Endodermal cell (in vitro differentiated cells): ENCODE data around the gene CX3CR1. TPM values are rescaled to one million over a fixed set of nuclear protein-coding genes. Genes with fewer than 3 reads are reported as not detected.

ENCODE experiments used
- DNase-seq: peaks from one replicate; pipeline ENCODE4 v3.0.0-alpha.2; 2017
- H3K27ac ChIP-seq: 2 replicates; pipeline ENCODE4 v1.5.1; 2013; ENCODE audit warnings: mild to moderate bottlenecking, low read depth, low read length, moderate library complexity
- H3K27me3 ChIP-seq: 2 replicates; pipeline ENCODE4 v1.6.1; 2013; ENCODE audit warnings: mild to moderate bottlenecking, low read length, moderate library complexity; ENCODE audit not compliant: insufficient read depth, control insufficient read depth, poor library complexity, severe bottlenecking
- H3K36me3 ChIP-seq: 2 replicates; pipeline ENCODE4 v1.7.0; 2013; ENCODE audit warnings: mild to moderate bottlenecking, low read length, moderate library complexity; ENCODE audit not compliant: control insufficient read depth, insufficient read depth
- H3K4me1 ChIP-seq: one replicate; pipeline ENCODE4 v1.7.0; 2013; ENCODE audit warnings: low read length; ENCODE audit not compliant: control insufficient read depth, insufficient read depth
- H3K4me3 ChIP-seq: 2 replicates; pipeline ENCODE4 v1.5.1; 2013; ENCODE audit warnings: mild to moderate bottlenecking, low read length, moderate library complexity
- H3K9ac ChIP-seq: 2 replicates; pipeline ENCODE4 v1.6.1; 2013; ENCODE audit warnings: mild to moderate bottlenecking, low read length, moderate library complexity; ENCODE audit not compliant: poor library complexity, severe bottlenecking; ENCODE audit errors: extremely low read depth
- H3K9me3 ChIP-seq: 2 replicates; pipeline ENCODE4 v1.6.1; 2013; ENCODE audit warnings: mild to moderate bottlenecking, low read length, moderate library complexity; ENCODE audit not compliant: control insufficient read depth
- H3K27ac Mint-ChIP-seq: 2 replicates; pipeline ENCODE4 v1.8.0; 2020; ENCODE audit warnings: mixed read lengths
- H3K27me3 Mint-ChIP-seq: 2 replicates; pipeline ENCODE4 v1.8.0; 2021; ENCODE audit warnings: mild to moderate bottlenecking, mixed read lengths; ENCODE audit not compliant: insufficient read depth
- H3K36me3 Mint-ChIP-seq: 2 replicates; pipeline ENCODE4 v1.8.0; 2020; ENCODE audit warnings: low read depth, mixed read lengths
- H3K4me1 Mint-ChIP-seq: 2 replicates; pipeline ENCODE4 v1.8.0; 2020; ENCODE audit warnings: mixed read lengths
- H3K4me3 Mint-ChIP-seq: 2 replicates; pipeline ENCODE4 v1.8.0; 2020; ENCODE audit warnings: mild to moderate bottlenecking, moderate library complexity, mixed read lengths
- H3K9me3 Mint-ChIP-seq: 2 replicates; pipeline ENCODE4 v1.8.0; 2020; ENCODE audit warnings: mild to moderate bottlenecking, mixed read lengths
- WGBS, 2 experiments: methylation state at CpG; one replicate each; pipeline versions ENCODE4 v1.1.5 to v1.1.7; 2013; ENCODE audit warnings: missing lambda C conversion rate in 2 of 2, mixed read lengths in 1 of 2; ENCODE audit not compliant: insufficient coverage in 1 of 2, insufficient read length in 1 of 2; 5-methylcytosine and 5-hydroxymethylcytosine counted together
- total RNA-seq, 2 donors: library from RNA; stranded (reverse); fragmentation: NEBNext Ultra II Directional in 1 of 2; extraction: Animal tissue kit (Norgen Biotek cat#: 25700) in 1 of 2; gene quantifications; 2 replicates in 1 of 2; 3 replicates in 1 of 2; pipeline ENCODE4 v1.2.1, GENCODE V29; 2021
- TF ChIP-seq, protein P1 (sequence below): fragments of 200-600 bp; sonication (generic); conservative IDR thresholded peaks from 2 replicates; pipeline ENCODE4 v1.5.0; 2021; ENCODE audit warnings: antibody characterized with exemption, mild to moderate bottlenecking

CX3CR1 gene
- total RNA-seq, 2 donors from 2014 or later = not detected

DNA sequence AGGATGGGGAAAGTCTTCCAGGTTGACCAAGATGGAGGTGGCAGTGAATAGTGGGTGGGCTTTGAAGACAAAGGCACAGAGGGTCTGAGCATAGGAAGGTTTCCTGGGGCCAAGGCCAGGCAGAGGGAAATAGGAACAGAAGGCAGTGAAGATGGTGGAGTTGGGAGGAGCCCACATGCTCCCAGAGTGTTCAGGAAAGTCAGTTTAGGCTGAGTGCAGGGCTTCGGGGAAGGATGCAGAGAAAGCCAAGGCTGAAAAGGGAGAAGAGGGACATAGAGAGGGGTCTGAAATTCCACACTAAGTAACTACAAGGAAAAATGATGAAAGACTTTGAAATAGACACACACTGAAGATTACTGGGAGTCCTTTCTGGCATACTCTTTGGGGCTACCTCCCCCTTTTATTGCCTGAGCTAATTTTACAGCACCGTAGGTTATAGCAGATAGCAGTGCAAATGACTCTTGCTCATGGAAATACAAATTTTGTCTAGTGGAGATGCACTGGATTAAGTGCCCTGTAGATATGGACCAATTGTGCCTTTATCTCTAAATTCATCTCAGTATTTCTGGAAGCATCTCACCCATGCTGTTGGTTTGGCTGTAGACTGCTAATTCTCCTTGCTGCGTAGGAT lies 3.8 kb downstream of the CX3CR1 start:
- Mint-ChIP-seq H3K4me1 (no peaks in the 10 kb centered on the region), H3K4me3 (no peak overlapping the region), H3K9me3 (no peaks in the 10 kb centered on the region), H3K36me3 (no peaks in the 10 kb centered on the region), H3K27me3 (peaks cover 12% of the 10 kb centered on the region), H3K27ac (no peak overlapping the region)
- no peak overlapping the region for H3K4me3 ChIP-seq
- no peak overlapping the region for H3K9ac ChIP-seq
- 88 to 94% methylated on average over 2 to 3 of the region's 3 CpGs for WGBS, 2 experiments
- H3K4me1 ChIP-seq = no peaks in the 10 kb centered on the region
- DNase-seq = peak; percentile 22
- TF ChIP-seq, protein P1, sequence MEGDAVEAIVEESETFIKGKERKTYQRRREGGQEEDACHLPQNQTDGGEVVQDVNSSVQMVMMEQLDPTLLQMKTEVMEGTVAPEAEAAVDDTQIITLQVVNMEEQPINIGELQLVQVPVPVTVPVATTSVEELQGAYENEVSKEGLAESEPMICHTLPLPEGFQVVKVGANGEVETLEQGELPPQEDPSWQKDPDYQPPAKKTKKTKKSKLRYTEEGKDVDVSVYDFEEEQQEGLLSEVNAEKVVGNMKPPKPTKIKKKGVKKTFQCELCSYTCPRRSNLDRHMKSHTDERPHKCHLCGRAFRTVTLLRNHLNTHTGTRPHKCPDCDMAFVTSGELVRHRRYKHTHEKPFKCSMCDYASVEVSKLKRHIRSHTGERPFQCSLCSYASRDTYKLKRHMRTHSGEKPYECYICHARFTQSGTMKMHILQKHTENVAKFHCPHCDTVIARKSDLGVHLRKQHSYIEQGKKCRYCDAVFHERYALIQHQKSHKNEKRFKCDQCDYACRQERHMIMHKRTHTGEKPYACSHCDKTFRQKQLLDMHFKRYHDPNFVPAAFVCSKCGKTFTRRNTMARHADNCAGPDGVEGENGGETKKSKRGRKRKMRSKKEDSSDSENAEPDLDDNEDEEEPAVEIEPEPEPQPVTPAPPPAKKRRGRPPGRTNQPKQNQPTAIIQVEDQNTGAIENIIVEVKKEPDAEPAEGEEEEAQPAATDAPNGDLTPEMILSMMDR = no peak
- no peak overlapping the region for H3K27ac ChIP-seq
- H3K27me3 ChIP-seq = peaks cover 28% of the 10 kb centered on the region
- H3K36me3 ChIP-seq = no peaks in the 10 kb centered on the region
- H3K9me3 ChIP-seq = no peaks in the 10 kb centered on the region

DNA sequence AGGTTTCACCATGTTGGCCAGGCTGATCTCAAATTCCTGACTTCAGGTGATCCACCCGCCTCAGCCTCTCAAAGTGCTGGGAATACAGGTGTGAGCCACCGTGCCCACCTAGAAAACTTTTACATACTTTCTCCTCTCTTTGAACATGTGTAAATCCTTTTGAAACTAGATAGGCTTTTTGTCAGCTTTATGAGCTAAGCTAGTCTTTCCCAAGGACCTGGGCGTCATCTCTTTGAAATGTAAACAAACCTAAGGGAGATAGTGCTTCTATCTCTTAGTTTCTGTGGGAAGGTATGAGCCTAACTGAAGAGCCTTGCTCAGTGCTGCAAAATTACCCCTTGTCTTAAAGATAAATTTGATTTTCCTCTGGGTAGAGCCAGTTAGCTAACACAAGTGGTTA lies 4.8 kb downstream of the CX3CR1 start:
- H3K27me3 ChIP-seq = peaks cover 28% of the 10 kb centered on the region
- Mint-ChIP-seq H3K9me3 (no peaks in the 10 kb centered on the region), H3K27ac (no peak overlapping the region), H3K4me1 (no peaks in the 10 kb centered on the region), H3K36me3 (no peaks in the 10 kb centered on the region), H3K27me3 (peaks cover 12% of the 10 kb centered on the region), H3K4me3 (no peak overlapping the region)
- 80 to 84% methylated on average over 3 of the region's 3 CpGs for WGBS, 2 experiments
- DNase-seq = peak; percentile 28
- H3K4me1 ChIP-seq = no peaks in the 10 kb centered on the region
- no peak overlapping the region for H3K4me3 ChIP-seq
- H3K36me3 ChIP-seq = no peaks in the 10 kb centered on the region
- H3K9me3 ChIP-seq = no peaks in the 10 kb centered on the region
- H3K27ac ChIP-seq = no peak overlapping the region
- H3K9ac ChIP-seq = no peak overlapping the region
- TF ChIP-seq, protein P1 = no peak

DNA sequence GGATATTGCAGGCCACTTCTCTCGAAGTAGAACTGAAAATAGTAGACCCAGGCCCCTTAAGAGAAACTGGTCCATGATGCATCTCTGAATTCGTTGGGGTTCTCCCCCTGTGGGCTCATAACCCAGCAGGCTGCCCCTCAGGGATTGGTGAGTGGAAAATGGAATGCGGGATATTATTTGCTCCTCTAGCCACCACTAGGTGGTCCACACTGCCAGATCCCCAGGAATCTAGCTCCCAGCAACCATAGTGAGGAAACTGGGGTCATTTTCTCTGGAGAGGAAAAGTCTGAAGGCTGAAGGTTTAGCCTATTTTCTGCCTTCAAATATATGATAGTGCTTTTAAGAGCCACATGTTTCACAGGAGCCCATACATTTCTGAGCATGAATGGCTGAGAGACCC lies 6.7 kb downstream of the CX3CR1 start:
- H3K36me3 ChIP-seq = no peaks in the 10 kb centered on the region
- peaks cover 28% of the 10 kb centered on the region for H3K27me3 ChIP-seq
- 60 to 75% methylated on average over 2 to 3 of the region's 3 CpGs for WGBS, 2 experiments
- no peak overlapping the region for H3K27ac ChIP-seq
- no peaks in the 10 kb centered on the region for H3K4me1 ChIP-seq
- Mint-ChIP-seq H3K27ac (no peak overlapping the region), H3K27me3 (peaks cover 12% of the 10 kb centered on the region), H3K36me3 (no peaks in the 10 kb centered on the region), H3K4me1 (no peaks in the 10 kb centered on the region), H3K4me3 (no peak overlapping the region), H3K9me3 (no peaks in the 10 kb centered on the region)
- H3K9ac ChIP-seq = no peak overlapping the region
- DNase-seq = peak; percentile 49
- no peaks in the 10 kb centered on the region for H3K9me3 ChIP-seq
- no peak overlapping the region for H3K4me3 ChIP-seq
- TF ChIP-seq, protein P1 = peak; percentile 64
